GM18502 (cell line): ENCODE results near the gene CNST.
"Not testable (repeated sequence)": the region's sequence is repeated elsewhere in the genome, so short reads cannot be mapped to it uniquely, and the experiment has no call there.

Source experiments
- ATAC-seq: cut with Tn5 transposase; IDR thresholded peaks from one replicate; pipeline ENCODE4 v1.9.1; 2021; ENCODE audit warnings: mild to moderate bottlenecking; ENCODE audit not compliant: unreplicated experiment, poor library complexity

The CNST gene

DNA sequence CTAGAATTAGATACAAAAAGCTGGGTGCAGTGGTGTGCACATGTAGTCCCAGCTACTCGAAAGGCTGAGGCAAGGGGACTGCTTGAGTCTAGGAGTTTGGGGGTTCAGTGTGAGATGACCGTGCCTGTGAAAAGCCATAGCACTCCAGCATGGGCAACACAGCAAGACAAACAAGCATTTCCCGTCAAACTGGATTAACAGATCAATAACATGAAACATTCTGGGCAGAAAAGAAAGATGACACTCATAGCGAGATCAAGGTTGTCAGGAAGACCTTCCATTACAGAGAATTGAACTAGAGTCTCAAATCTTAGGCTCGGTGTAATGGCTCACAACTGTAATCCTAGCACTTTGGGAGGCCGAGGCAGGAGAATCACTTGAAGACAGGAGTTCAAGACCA lies 14.1 kb upstream of the CNST start:
- no peak for ATAC-seq

DNA sequence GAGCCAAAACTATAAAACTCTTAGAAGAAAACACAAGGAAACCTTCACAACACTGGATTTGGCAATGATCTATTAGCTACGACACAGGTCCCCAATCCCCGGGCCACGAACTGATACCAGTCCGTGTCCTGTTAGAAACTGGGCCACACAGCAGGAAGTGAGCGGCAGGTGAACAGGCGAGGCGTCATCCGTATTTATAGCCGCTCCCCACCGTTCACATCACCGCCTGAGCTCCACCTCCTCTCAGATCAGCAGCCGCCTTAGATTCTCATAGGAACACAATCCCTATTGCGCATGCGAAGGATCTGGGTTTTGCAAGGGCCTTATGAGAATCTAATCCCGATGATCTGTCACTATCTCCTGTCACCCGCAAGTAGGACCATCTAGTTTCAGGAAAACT lies 12.1 kb upstream of the CNST start:
- ATAC-seq = no peak

GRCh38 chr1:246558041-246558440 lies 8.2 kb upstream of the CNST start:
- no peak for ATAC-seq

GRCh38 chr1:246559310-246559709 lies 6.9 kb upstream of the CNST start:
- no peak for ATAC-seq

DNA sequence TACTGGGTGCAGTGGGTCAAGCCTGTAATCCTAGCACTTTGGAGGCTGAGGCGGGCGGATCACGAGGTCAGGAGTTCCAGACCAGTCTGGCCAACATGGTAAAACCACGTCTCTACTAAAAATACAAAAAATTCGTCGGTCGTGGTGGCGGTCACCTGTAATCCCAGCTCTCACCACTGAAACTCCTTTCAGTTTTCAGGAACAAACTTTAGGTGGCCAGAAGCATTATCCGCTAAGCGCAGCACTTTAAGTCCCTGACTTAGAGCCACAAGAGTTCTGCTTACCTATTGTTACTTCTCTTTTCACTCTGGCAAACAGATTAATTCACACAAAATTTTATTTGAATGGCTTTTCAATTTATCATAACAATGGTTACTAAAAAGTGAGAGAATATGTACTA lies 5.4 kb upstream of the CNST start:
- not testable (repeated sequence) for ATAC-seq

DNA sequence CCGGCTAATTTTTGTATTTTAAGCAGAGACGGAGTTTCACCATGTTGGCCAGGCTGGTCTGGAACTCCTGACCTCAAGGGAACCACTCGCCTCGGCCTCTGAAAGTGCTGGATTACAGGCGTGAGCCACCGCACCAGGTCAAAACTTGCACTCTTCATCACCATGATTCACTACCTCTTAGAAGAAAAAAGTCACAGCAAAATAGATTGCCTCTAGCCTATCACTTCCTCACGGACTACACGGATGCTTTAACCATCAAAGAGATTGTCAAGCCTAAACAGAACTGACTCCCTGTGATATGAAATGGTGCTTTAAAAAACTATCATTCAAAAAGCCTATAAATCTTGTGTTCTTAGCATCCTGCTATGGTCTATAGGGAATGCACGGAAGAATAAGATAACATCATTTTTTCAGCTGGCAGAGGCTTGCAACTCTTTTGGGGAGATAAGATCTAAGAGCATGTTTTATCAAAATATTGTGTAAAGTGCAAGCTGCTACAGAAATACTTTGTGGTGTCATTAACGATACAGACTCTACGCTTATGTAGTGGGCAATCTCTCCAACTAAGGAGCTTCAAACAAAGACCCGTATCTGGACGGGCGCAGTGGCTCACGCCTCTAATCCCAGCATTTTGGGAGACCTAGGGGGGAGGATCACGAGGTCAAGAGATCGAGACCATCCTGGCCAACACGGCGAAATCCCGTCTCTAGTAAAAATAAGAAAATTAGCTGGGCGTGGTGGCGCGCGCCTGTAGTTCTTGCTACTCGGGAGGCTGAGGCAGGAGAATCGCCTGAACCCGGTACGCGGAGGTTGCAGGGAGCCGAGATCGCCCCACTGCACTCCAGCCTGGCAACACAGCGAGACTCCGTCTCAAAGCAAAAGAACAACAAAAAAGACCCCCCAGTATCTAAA lies 1.2 kb upstream of the CNST start:
- ATAC-seq = no peak

- ATAC-seq = peak; percentile 0
Measured at GRCh38 chr1:246565751-246566127, 517 bp upstream of the CNST start.

GRCh38 chr1:246566813-246567645 lies 773 bp downstream of the CNST start:
- ATAC-seq = peak; percentile 28

GRCh38 chr1:246567646-246568235 lies 1.5 kb downstream of the CNST start:
- no peak for ATAC-seq

GRCh38 chr1:246569248-246570238 lies 3.3 kb downstream of the CNST start:
- ATAC-seq = no peak

DNA sequence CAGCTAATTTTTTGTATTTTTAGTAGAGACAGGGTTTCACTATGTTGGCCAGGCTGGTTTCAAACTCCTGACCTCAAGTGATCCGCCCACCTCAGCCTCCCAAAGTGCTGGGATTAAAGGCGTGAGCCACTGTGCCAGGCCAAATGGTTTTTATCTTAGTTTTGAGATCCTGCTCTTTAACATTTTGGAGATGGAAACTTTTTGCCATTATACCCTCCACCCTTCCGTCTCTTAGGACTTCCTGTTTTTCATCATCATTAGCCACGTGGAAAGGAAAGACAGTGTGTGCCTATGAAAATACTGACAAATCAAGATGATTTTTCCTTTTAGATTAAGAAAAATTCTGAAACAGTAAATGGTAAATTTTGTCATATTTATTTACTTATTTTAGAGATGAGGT lies 5.1 kb downstream of the CNST start:
- ATAC-seq = not testable (repeated sequence)

- ATAC-seq = no peak
Measured at GRCh38 chr1:246571953-246572352, 5.7 kb downstream of the CNST start.

DNA sequence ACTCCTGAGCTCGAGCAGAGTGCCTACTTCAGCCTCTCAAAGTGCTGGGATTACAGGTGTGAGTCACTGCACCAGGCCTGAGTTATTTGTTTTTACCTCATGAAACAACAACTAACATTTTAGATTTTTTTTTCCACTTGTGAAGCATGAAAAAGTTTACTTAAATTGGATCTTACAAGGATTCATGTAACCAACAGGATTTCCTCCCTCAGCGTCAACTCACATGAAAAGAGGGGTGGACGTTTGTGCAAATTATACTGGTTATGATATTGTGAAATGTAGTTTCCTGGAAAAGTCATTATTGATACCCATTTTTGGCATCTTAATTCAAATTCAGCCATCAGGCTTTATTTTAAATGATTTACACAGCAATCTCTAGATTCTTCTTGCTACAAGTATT lies 6.5 kb downstream of the CNST start:
- no peak for ATAC-seq

DNA sequence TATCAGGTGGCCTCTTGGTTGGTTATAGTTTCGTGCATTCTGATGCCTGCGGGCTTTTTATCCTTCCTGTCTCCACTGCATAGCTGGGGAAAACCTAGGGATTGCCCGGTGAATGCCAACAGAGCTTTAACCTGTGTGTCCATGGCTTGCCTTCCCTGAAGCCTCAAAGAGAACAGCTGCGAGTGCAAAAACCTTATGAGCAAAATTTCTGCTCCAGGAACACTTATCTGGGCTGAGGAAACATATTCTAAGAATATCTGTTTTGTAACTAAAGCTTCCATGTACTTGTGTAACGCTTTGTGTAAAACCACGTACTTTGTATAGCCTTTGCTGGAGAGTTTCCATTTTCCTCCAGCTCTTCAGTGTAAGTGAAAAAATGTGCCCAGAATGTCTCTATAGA lies 7.2 kb downstream of the CNST start:
- no peak for ATAC-seq

- no peak for ATAC-seq
Measured at GRCh38 chr1:246576709-246577032, 10.4 kb downstream of the CNST start.

DNA sequence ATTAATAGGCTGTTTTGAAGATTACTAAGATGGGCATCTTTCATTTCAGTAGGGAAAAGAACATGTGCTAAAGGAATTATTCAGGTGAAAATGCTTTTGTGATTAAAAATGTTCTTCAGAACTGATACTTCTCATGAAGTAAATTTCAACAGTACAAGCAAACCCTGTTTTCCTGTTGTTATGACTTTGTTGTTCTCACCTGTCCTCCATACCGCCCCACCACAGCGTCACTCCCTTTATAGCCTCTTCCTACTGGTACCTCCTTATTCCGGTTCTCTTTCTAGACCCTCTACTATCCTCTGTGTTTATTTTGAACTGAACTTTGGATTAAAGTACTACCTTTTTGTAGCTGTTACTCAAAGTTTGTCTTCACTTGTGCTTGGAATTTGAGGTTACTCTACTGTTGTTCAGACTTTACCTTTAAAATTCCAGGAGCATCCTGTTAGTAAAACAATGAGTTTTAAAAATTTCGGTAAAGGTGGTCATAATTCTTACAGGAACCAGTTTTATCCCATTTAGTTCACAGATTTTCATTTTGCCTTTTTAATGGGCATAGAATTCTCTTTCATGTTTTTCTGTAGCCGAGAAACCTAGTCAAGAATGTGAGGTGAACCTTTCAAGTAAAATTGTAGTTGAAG lies 10.9 kb downstream of the CNST start:
- ATAC-seq = no peak

DNA sequence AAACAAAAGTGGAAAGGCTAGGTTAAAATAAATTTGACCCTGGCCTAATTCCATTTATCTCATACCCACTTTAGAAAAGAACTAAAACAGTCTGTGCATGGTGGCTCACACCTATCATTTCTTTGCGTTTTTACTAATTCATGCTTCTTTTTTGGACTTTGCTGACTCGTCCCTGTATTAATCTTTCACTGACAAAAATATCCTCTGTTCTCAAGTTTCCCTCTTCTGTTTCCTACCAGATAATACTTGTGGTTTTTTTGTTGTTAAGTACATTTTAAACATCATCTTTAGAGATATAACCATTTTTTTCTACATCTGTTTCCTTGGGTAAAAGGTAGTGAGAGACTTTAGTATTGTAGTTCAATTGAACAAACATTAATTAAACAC lies 11.5 kb downstream of the CNST start:
- ATAC-seq = no peak

GRCh38 chr1:246579818-246580217 lies 13.6 kb downstream of the CNST start:
- ATAC-seq = peak; percentile 85

GRCh38 chr1:246580497-246581370 lies 14.5 kb downstream of the CNST start:
- ATAC-seq = no peak
